ENCODE results near the gene NEK9. TPM values are rescaled to one million over a fixed set of nuclear protein-coding genes. Genes with fewer than 3 reads are reported as not detected.

The NEK9 gene
- total and polyA plus RNA-seq, 2 donors (not counting 1 experiment from before 2014, with no cell fraction given): 35.1 to 110 TPM

GRCh38 chr14:75042035-75042434 is 84.8 kb downstream of the NEK9 start:
- ChIA-PET POLR2A (no interaction called here), CTCF (no interaction called here)
- no peak overlapping the region for H3K4me2 ChIP-seq (replicated peaks; ENCODE audit: low read depth, low read length, poor library complexity, severe bottlenecking)
- H3K27me3 ChIP-seq (replicated peaks in 1 of 4; ENCODE audit: control extremely low read depth in 1 of 4, control insufficient read depth in 3 of 4, insufficient read depth in 4 of 4, low read length in 3 of 4): no peaks in the 10 kb centered on the region
- no peak for ATAC-seq (ENCODE audit: low read depth)
- H3K36me3 ChIP-seq (replicated peaks in 1 of 2; ENCODE audit: control extremely low read depth in 1 of 2, control insufficient read depth in 1 of 2, extremely low read depth in 1 of 2, insufficient read depth in 2 of 2, low read length in 1 of 2): peaks cover 0 to 17% of the 10 kb centered on the region in 2 experiments
- H3K9ac ChIP-seq (ENCODE audit: low read length): no peak overlapping the region
- Mint-ChIP-seq H3K4me3 (no peak overlapping the region), H3K27me3 (no peaks in the 10 kb centered on the region), H3K27ac (peak overlapping the region; percentile 41), H3K4me1 (peaks cover 12% of the 10 kb centered on the region), H3K9me3 (ENCODE audit: insufficient read depth) (no peaks in the 10 kb centered on the region)
- peaks cover 8% of the 10 kb centered on the region for H3K79me2 ChIP-seq (ENCODE audit: control insufficient read depth, insufficient read depth, low read length)
- intact Hi-C loops (cut with micrococcal nuclease): no loop called here
- no peak overlapping the region for H3K27ac ChIP-seq (ENCODE audit: low read length in 2 of 2)
- no peak overlapping the region for H3K4me3 ChIP-seq (ENCODE audit: control extremely low read depth in 1 of 5, extremely low read depth in 1 of 5, insufficient read depth in 1 of 5, low read depth in 2 of 5, low read length in 4 of 5)
- TF ChIP-seq CTCF (IDR thresholded peaks at IDR 0.05) (no peak), EZH2 (IDR thresholded peaks at IDR 0.05; ENCODE audit: borderline replicate concordance, insufficient read depth, low read depth, low read length, poor library complexity, severe bottlenecking) (no peak)
- 81% methylated on average over 3 of the region's 6 CpGs for WGBS (ENCODE audit: insufficient coverage)
- no peaks in the 10 kb centered on the region for H3K9me3 ChIP-seq (ENCODE audit: control extremely low read depth in 1 of 3, control insufficient read depth in 2 of 3, insufficient read depth in 1 of 3, low read length in 2 of 3)
- no peaks in the 10 kb centered on the region for H3K4me1 ChIP-seq (ENCODE audit: control insufficient read depth in 2 of 2, insufficient read depth in 2 of 2, low read length in 2 of 2)
- H4K20me1 ChIP-seq (ENCODE audit: control insufficient read depth, insufficient read depth, low read length, poor library complexity, severe bottlenecking): no peaks in the 10 kb centered on the region
- no peak for DNase-seq
- no peak overlapping the region for H2AFZ ChIP-seq (ENCODE audit: insufficient read depth, low read depth, low read length, poor library complexity, severe bottlenecking)

- H3K27ac ChIP-seq (ENCODE audit: low read length in 2 of 2): no peak overlapping the region
- ChIA-PET POLR2A (no interaction called here), CTCF (no interaction called here)
- no peak overlapping the region for H3K9ac ChIP-seq (ENCODE audit: low read length)
- no peaks in the 10 kb centered on the region for H3K4me1 ChIP-seq (ENCODE audit: control insufficient read depth in 2 of 2, insufficient read depth in 2 of 2, low read length in 2 of 2)
- intact Hi-C loops (cut with micrococcal nuclease): no loop called here
- peaks cover 12% of the 10 kb centered on the region for H3K4me1 Mint-ChIP-seq
- H3K4me3 ChIP-seq (ENCODE audit: control extremely low read depth in 1 of 5, extremely low read depth in 1 of 5, insufficient read depth in 1 of 5, low read depth in 2 of 5, low read length in 4 of 5): no peak overlapping the region
- TF ChIP-seq EZH2 (IDR thresholded peaks at IDR 0.05; ENCODE audit: borderline replicate concordance, insufficient read depth, low read depth, low read length, poor library complexity, severe bottlenecking) (no peak), CTCF (IDR thresholded peaks at IDR 0.05) (no peak)
- H4K20me1 ChIP-seq (ENCODE audit: control insufficient read depth, insufficient read depth, low read length, poor library complexity, severe bottlenecking): no peaks in the 10 kb centered on the region
- H3K27me3 Mint-ChIP-seq: no peaks in the 10 kb centered on the region
- H3K4me2 ChIP-seq (replicated peaks; ENCODE audit: low read depth, low read length, poor library complexity, severe bottlenecking): no peak overlapping the region
- H3K27ac Mint-ChIP-seq: no peak overlapping the region
- H3K9me3 Mint-ChIP-seq (ENCODE audit: insufficient read depth): no peaks in the 10 kb centered on the region
- WGBS (ENCODE audit: insufficient coverage): no CpG with 5 or more reads among the region's 4 CpGs
- ATAC-seq (ENCODE audit: low read depth) (no peak), DNase-seq (no peak)
- H3K4me3 Mint-ChIP-seq: no peak overlapping the region
- no peak overlapping the region for H2AFZ ChIP-seq (ENCODE audit: insufficient read depth, low read depth, low read length, poor library complexity, severe bottlenecking)
- H3K79me2 ChIP-seq (ENCODE audit: control insufficient read depth, insufficient read depth, low read length): peaks cover 8% of the 10 kb centered on the region
- H3K27me3 ChIP-seq (replicated peaks in 1 of 4; ENCODE audit: control extremely low read depth in 1 of 4, control insufficient read depth in 3 of 4, insufficient read depth in 4 of 4, low read length in 3 of 4): no peaks in the 10 kb centered on the region
- peaks cover 2 to 17% of the 10 kb centered on the region in 2 experiments for H3K36me3 ChIP-seq (replicated peaks in 1 of 2; ENCODE audit: control extremely low read depth in 1 of 2, control insufficient read depth in 1 of 2, extremely low read depth in 1 of 2, insufficient read depth in 2 of 2, low read length in 1 of 2)
- no peaks in the 10 kb centered on the region for H3K9me3 ChIP-seq (ENCODE audit: control extremely low read depth in 1 of 3, control insufficient read depth in 2 of 3, insufficient read depth in 1 of 3, low read length in 2 of 3)
These were observed 85.2 kb downstream of the NEK9 start for GRCh38 chr14:75041613-75042012.

All from B cell (primary cell).